H4 (cell line): ENCODE data around the gene CHMP4B. TPM values are rescaled to one million over a fixed set of nuclear protein-coding genes. Genes with fewer than 3 reads are reported as not detected.
"Not testable (repeated sequence)": the region's sequence is repeated elsewhere in the genome, so short reads cannot be mapped to it uniquely, and the experiment has no call there.

ENCODE experiments used
- DNase-seq: peaks from one replicate; pipeline ENCODE4 v3.0.0-alpha.2; 2015; ENCODE audit warnings: low spot score
- total RNA-seq: library from RNA; depleted of rRNA; stranded (reverse); fragments of >200 nt; shearing (Covaris generic); gene quantifications from 2 replicates; pipeline ENCODE4 v1.2.3, GENCODE V29; 2014

Gene CHMP4B
- total RNA-seq, 1 experiment from 2014 or later: 36.2 TPM

GRCh38 chr20:33789858-33790182, 21.3 kb upstream of the CHMP4B start:
- no peak for DNase-seq

- no peak for DNase-seq
These were observed 20.6 kb upstream of the CHMP4B start for GRCh38 chr20:33790566-33790965.

- no peak for DNase-seq
These were observed 20.1 kb upstream of the CHMP4B start for GRCh38 chr20:33791021-33791420.

- DNase-seq: no peak
These were observed 19.6 kb upstream of the CHMP4B start for GRCh38 chr20:33791540-33791939.

GRCh38 chr20:33791959-33792597, 19.1 kb upstream of the CHMP4B start:
- no peak for DNase-seq

- DNase-seq: not testable (repeated sequence)
These were observed 18.6 kb upstream of the CHMP4B start for GRCh38 chr20:33792598-33792989.

GRCh38 chr20:33793011-33793931, 17.9 kb upstream of the CHMP4B start:
- no peak for DNase-seq

- no peak for DNase-seq
These were observed 14.8 kb upstream of the CHMP4B start for GRCh38 chr20:33796263-33796906.

- no peak for DNase-seq
These were observed 14.1 kb upstream of the CHMP4B start for GRCh38 chr20:33796907-33797544.

GRCh38 chr20:33798444-33798843, 12.7 kb upstream of the CHMP4B start:
- no peak for DNase-seq

- DNase-seq: no peak
These were observed 7.2 kb upstream of the CHMP4B start for GRCh38 chr20:33803921-33804337.

GRCh38 chr20:33808388-33808787, 2.8 kb upstream of the CHMP4B start:
- DNase-seq: no peak

GRCh38 chr20:33810259-33810658, 889 bp upstream of the CHMP4B start:
- DNase-seq: no peak

- DNase-seq: no peak
These were observed 616 bp downstream of the CHMP4B start for GRCh38 chr20:33811776-33812151.

- peak; percentile 31 for DNase-seq
These were observed 1.2 kb downstream of the CHMP4B start for GRCh38 chr20:33812152-33812849.

GRCh38 chr20:33812908-33813462, 1.8 kb downstream of the CHMP4B start:
- no peak for DNase-seq

- DNase-seq: no peak
These were observed 3.1 kb downstream of the CHMP4B start for GRCh38 chr20:33814238-33814712.

GRCh38 chr20:33815671-33816070, 4.5 kb downstream of the CHMP4B start:
- DNase-seq: no peak

- DNase-seq: no peak
These were observed 5.0 kb downstream of the CHMP4B start for GRCh38 chr20:33816191-33816590.

GRCh38 chr20:33817411-33817810, 6.3 kb downstream of the CHMP4B start:
- DNase-seq: no peak

GRCh38 chr20:33819456-33819855, 8.3 kb downstream of the CHMP4B start:
- no peak for DNase-seq
